GM18520 (cell line): ENCODE data around the gene SEL1L3.
"Not testable (repeated sequence)": the region's sequence is repeated elsewhere in the genome, so short reads cannot be mapped to it uniquely, and the experiment has no call there.

Experiments
- ATAC-seq: cut with Tn5 transposase; IDR thresholded peaks from one replicate; pipeline ENCODE4 v1.9.1; 2021; ENCODE audit not compliant: unreplicated experiment

The SEL1L3 gene

DNA sequence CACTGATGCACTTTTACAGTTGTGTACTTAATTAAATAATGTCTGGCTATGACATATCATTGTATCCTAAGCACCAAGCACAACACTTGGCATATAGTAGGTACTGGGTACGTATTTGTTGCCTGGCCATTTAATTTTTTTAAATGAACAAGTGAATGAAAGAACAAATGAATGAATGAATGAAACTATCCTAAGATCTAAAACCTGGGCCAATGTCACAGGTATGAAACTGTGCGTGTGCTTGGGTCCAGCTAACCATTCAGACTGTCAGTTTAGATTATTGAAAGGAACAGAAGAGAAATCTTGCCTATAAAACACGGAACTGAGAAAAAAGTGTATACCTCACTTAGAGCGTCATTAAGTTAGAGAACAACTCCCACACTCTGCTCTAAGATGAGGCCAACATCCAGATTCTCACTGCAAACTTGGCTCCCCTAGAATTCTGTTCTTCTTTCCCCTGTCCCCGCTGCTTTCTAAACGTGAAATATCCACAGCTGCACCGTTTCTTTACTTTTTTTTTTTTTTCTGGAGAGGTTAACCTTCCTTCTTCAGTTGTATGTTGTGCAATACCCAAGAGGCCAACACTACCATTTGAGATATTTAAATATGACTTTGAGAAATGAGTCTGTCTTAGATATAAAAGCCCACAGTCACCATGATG, 17.3 kb upstream of the SEL1L3 start:
- ATAC-seq = no peak

DNA sequence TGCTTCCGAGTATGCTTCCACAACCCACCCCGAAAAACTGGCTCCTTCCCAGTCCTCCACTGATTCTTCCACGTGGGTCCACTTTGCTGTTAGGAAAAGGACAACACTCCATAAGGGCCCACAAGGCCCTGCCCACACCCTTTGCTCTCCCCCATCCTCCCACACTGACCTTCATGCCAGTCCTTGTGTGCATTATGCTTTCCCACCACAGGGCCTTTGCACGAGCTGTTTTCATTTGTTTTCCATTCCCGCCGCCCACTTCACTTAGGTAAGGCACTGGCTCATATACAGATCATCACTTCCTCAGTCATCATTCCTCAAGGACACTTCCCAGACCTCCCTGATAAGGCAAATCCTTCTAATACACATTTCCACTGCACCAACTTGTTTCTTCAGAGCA, 16.8 kb upstream of the SEL1L3 start:
- no peak for ATAC-seq

DNA sequence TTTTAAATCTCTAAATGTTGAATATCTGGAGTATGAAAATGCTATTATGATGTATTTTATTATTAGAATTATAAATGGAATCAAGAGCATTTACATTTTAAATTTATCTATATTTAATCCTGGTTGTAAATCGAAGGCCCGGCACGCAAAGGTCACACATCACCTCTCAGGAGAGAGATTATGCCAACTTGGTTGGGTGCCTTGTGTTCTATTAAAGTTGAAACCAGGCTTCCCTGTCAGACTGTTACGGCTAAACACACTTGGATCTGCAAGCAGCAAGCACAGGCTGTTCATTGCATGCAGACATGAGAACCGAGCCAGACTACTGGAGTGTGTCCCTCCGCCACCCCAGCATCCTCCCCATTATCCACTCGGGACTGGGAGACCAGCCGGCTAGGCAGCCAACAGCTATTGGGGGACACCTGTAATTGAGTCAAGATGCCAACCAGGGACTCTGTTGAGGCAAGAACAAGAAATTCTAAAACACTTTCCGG, 16.4 kb upstream of the SEL1L3 start:
- ATAC-seq = no peak

DNA sequence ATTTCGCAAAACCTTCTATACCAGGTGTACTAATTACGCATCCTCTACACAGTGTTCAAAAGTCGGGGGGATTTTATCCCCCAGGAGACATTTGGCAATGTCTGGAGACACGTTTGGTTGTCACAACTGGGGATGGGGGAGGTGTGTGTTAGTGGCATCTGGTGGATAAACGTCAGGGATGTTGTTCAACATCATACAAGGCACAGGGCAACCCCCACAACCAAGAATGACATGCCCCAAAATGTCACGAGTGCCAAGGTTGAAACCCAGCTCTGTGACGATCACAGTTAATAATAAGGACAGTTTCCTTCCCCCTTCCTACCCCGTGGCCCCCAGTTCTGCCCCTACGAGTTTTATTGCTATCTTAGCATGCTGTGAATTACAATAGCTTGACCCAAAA, 15.9 kb upstream of the SEL1L3 start:
- no peak for ATAC-seq

DNA sequence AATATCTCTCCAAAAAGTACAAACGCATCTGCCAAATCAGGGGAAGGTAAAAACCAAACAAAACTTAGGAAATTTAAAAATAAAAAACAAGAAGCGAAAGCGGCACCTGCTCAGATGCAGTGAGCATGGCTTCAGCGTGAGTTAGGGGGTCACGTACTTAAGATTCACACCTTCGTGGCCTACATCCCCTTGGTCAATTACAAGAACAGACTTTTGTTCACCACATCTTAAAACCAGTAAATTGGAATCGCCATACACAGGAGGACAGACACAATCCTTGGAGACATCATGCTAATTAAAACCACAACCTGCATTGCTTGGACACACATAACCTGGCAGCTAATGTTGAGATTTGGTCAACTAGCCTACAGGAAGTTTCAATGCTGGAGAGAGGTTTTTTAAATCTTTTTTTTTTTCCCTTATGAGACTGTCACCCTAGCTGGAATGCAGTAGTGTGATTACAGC, 12.5 kb upstream of the SEL1L3 start:
- ATAC-seq = peak; percentile 53

DNA sequence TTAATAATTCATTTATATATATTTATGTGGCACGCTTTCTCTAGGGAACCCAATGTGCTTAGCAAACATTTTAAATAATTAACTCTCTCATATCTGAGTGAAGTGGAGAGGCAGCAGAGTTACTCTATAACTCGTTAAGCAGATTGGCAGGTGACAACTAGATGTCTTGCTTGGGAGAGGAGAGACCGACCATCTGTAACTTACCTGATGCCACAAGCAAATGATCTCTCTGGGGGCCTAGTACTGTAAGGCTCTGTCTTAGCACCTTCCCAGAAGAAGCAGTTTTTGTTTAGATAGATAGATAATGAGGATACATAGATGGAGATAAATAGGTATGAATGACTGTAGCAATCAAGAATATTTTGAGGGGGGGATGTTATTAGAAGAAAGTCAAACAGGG, 11.9 kb upstream of the SEL1L3 start:
- ATAC-seq = peak; percentile 32

DNA sequence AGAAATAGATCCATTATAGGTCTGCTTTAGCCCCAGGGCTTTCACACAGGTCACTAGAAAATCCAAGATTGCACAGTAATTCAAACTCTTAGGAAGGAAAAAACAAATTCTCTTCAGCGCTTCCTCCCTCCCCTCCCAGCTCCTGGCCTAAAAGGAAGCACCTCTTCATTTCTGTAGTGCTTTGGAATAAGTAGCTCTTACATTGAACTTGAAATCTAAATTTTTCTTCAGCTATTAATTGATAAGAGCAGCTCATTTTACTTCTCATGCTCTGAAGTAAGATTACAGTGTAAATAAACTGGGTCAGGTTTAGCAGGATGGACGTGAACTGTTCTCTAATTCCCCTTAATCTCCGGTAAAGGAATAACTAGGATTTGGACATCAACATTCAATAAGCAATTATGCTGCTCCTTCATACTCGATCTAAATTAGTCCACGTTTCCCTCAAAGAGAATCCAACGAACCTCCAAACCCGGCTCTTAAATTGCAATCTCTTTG, 10.9 kb upstream of the SEL1L3 start:
- ATAC-seq = no peak

DNA sequence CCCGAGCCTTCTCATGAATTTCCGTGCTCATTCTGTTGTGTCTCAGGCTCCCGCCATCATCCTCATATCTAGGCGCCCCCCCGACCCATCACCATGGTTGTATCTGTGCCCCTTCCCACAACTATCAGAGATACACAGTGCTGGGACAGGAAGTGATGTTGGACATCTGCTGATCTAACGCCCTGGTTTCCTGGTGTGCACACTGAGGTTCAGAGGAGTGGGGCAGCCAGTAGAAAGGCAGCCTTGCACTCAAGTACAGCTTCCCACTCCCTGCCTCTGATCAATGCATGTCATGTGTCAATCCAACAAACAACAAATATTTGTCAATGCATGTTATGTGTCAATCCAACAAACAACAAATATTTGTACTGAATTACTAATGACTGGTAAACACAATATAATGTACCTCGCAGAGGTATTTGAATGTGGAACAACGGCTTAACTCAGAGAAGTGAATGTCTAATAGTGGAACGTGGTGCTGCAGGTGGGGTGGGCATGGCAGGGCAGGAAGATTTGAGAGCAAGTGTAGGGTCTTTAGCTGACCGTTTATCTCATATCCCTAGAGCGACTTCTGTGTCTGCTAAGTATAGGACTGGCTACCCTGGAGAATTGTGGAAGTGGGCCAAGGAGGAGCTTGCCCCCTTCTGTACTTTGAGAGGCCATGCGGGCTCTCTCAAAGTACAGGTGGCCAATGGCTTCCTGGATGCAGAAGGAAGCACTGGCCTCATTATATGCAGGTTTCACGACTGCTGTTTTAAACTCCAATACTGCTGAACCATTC, 10.3 kb upstream of the SEL1L3 start:
- ATAC-seq = no peak

DNA sequence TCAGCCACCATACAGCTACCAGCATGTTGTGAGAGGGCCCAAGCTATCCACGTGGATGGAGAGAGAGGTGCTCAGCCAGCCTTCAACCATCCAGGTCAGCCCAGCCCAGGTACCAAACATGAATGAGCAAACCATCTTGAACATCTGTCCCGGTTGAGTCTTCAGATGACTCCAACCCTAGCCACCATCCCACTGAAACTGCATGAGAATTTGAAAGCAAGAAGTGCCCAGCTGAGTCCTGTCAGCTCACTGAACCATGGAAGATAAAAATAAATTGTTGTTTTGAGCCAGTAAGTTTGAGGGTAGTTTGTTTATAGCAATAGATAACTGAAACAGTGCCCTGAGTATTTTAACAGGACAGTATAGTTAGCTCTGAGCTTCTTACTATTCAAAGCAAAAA, 7.3 kb upstream of the SEL1L3 start:
- ATAC-seq = peak; percentile 43

DNA sequence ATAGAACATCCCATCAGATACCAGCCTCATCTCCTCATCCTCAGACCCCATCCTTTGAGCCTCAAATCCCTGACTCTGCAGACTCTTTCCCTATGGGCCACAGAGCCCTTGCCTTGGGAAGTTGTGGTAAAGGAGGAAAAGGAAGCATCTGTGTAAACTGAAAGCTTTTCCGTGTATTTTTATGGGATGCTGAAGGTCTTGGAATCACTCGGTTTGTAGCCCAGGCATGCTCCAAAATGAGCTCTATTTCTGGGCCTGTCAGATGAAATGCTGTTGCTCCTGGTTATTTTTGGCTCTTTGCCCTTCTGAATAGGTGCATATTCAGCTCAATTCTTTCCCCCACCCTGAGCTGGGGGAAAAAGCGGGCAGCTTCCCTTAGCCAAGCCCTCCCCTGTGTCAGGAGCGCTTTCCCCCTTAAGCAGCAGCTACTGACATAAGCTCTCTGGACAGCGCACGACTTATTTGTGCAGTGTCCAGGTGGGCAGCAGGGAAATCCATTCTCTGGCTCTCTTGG, 5.0 kb upstream of the SEL1L3 start:
- no peak for ATAC-seq

DNA sequence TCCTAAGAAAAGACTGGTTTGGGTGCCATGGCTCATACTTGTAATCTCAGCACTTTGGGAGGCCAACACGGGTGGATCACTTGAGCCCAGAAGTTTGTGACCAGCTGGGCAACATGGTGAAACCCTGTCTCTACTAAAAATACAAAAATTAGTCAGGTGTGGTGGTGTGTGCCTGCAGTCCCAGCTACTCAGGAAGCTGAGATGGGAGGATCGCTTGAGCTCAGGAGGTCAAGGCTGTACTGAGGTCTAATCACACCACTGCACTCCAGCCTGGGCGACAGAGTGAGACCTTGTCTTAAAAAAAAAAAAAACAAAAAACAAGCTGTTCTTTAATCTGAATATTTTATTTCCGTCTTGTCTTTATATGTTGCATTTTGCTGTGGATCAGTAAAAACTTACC, 3.6 kb upstream of the SEL1L3 start:
- not testable (repeated sequence) for ATAC-seq

DNA sequence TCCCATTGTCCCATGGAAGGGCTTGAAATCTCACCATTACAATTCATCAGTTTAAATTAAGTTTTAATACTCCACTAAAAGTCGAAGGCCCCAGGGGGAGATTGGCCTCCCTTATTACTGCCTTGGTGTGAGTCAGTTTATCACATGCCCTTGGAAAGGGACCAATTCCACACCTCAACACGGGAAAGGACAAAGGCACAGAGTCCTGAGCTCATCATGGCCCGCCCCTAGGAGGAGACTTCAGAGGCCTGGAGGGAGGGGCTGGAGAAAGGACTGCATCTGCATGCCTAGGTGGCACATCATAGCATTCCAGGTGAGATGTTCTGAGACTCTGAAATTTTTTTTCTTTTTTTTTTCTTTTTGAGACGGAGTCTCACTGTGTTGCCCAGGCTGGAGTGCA, 2.8 kb upstream of the SEL1L3 start:
- no peak for ATAC-seq

DNA sequence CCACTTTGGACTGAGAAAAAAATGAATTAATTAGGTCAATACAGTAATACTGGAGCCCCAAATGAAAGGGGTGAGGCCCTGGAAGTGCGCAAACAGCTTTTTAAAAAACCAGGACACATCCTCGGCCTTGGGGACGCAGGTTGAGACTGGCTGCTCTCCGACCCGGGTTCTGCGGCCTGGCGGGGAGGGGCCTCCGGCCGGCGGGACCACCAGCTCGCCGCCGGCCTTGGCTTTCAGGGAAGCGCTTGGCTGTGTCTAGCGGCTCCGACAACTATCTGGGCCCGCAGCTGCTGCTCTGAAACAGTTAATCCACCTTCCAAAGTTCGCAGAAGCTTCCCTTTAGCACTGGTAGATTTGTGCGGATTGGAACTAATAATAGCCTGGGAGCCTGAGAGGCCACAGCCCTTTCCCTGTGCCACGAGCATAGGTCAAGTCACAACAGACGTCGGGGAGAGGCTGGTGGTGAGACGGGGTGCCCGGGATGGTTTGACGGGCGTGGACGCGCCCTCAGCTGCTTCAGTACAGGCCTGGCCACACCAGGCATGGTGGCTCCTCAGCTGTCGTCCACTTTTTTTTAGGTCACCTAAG, 1.1 kb upstream of the SEL1L3 start:
- no peak for ATAC-seq

DNA sequence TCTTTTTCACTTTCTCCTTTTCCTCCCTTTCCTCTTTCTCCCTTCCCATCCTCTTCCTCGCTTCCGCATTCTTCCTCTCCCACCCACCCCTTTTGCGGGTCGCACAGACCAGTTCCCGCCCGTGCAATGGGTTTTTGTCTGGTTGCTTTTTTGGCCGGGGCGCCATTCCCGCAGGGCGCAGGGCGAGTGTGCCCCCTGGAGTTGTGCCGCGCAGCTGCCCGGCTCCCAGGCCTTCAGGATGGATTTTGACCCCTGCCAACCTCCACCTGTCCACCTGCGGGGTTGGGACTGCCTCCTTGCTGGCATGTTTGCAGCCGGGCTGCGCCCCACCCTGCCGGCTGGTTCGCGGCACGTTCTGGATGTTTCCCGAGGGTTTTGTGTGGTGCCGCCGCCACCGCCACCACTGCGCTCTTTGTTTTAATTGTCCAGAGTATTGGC, 578 bp upstream of the SEL1L3 start:
- no peak for ATAC-seq

DNA sequence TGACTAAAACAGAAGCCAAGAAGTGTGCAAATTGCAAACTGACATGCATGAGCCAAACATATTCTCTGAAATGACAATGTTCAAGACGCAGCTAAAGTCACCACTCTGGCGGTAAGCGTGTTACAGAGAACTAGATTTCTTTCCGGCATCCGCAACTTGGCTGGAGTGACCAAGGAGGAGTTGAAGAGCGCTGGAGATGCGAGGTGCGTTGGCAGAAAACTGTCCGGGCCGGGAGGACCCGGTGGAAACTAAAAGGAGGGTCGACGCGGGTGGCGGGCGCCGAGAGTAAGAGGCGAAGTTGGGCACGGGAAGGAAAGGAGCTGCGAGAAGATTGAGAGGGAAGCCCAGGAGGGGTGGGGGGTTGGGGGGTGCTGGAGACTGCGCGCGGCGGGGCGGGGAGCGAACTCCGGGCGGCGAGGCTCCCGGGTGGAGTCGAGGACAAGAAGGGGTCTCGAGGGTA, 807 bp downstream of the SEL1L3 start:
- no peak for ATAC-seq

DNA sequence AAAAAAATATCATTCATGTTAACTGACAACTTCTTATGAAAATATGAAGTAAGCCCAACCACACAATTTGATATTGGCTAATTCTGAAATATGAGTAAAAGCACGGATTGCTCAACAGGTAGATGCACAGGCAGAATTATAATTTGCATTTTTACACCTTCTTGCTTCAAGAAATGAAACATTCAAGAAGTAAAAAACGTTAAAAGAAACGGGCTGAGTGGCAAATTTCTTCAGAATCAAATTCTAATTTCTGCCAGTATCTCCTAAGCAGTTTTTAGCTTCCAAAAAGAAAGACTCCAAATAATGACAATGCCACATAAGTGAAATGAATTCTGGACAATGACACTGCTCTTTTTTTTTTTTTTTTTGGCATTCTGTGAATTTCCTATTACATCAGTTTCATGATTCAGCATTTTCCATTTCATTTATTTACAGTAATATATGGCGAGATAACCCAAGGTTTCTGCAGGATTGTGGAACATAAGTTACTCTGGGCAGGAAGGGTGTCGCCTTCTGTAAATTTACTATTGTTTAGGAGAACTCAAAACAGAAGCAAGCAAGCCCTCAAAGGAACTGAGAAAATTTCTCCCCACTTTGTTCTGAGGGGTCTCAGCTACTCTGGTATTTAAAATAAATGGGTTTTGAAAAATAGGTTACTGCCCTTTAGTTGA, 1.4 kb downstream of the SEL1L3 start:
- no peak for ATAC-seq

DNA sequence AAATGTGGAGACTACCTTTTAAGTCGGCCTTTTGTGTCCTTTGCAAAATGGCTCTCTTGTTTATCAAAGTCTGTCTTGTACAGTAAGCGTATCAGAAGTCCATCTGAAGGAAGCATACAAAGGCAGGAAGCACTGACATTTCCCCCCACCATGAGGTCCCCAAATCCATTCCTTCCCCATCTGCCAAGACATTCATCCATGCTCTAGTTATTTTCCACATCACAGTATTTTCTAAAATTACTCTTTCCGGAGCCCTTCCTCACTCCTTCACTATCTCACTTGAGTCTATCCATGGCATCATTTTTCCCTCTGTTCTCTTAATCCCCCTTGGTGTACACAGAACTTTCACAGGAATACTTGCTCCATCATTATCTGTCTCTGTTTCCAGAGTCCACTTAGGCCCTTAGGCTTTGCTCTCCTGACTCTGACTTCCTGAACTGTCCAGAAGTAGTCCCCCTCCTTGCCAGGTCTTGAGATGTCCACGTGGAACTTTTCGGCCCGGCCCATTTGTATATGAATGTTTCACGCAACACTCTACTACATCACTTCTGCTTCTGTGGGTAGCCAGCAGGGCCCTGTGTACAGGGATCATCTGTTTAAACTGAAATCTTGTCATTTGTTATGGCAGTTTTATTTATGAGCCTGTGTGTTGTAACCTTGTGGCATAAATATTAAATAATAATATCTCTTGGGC, 2.1 kb downstream of the SEL1L3 start:
- ATAC-seq = no peak

DNA sequence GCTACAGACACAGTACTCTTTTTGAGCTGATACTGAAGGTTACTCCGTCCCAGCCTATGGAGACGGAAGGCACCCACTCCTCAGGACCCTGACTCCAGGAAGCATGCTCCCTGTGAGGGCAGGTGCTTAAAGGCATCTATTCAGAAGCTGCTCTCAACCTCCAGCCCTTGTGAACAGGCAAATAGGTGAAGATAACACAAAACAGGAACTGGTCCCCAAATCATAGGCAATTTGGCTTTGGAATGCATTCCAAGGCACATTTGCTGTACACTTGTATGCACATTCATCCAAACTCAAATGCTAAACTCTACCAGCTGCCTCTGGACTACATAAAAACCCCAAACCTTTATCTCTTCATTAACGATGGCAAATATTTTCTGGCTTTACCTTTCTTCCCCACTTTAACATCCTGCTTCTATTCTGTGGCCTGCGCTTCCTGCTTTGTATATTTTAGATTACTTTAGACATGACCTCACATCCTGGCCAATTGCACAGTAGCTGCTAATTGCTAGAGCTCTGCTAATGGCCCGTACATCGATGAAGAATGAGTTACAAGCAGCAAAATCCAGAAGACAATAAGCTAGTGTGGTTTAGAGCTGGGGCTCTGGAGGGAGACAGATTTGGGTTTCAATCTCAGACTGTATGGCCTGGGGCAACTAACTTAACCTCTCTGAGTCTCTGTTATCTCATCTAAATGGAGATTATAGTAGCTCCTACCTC, 3.2 kb downstream of the SEL1L3 start:
- peak; percentile 34 for ATAC-seq

DNA sequence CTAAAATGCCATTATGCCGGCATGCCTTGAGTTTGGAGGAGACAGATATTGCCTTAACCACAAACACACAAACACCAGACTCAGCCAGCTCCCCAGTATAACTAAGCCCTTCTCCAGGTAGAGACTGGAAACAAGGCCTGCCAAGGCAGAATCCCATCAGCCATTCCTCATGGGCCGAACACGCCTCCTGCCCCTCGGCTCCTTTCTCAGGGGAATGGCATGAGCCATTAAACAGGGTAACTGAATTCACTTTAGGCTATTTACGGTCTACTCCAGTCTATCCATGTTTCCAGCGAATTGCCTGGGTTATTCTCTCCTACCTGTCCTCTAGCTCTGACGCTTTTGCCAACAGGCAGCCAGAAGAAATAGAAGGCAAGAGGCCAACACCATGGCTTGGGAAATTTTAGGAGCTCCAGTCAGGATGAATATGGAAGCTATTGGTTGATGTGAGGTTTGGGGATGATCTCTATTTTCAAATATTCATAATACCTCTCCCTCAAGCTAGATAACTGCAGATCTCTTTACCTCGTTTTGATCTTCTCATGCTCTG, 4.9 kb downstream of the SEL1L3 start:
- no peak for ATAC-seq
